Mesenchymal stem cell (in vitro differentiated cells and primary cell): ENCODE measurements around the gene ULK4.
"Not testable (repeated sequence)": the region's sequence is repeated elsewhere in the genome, so short reads cannot be mapped to it uniquely, and the experiment has no call there.

ENCODE experiments used
- DNase-seq: peaks from one replicate; pipeline ENCODE4 v3.0.0-alpha.2; 2013
- H2AFZ ChIP-seq: one replicate; pipeline ENCODE4 v1.6.1; 2013; ENCODE audit warnings: low read depth, mild to moderate bottlenecking, control low read depth, inconsistent platforms, low read length, moderate library complexity
- H2AK5ac ChIP-seq: 2 replicates; pipeline ENCODE4 v1.6.1; 2013; ENCODE audit warnings: low read length, moderate library complexity, mild to moderate bottlenecking, inconsistent platforms; ENCODE audit not compliant: severe bottlenecking
- H2BK120ac ChIP-seq: one replicate; pipeline ENCODE4 v1.6.1; 2013; ENCODE audit warnings: low read depth, mild to moderate bottlenecking, inconsistent platforms, low read length, moderate library complexity
- H2BK12ac ChIP-seq, 2 experiments: one replicate each; pipeline ENCODE4 v1.6.1; 2013; ENCODE audit warnings: inconsistent platforms in 2 of 2, low read length in 2 of 2, mild to moderate bottlenecking in 2 of 2, moderate library complexity in 2 of 2, control low read depth in 1 of 2
- H2BK15ac ChIP-seq: one replicate; pipeline ENCODE4 v1.6.1; 2013; ENCODE audit warnings: mild to moderate bottlenecking, low read depth, inconsistent platforms; ENCODE audit not compliant: poor library complexity, severe bottlenecking
- H2BK5ac ChIP-seq: 2 replicates; pipeline ENCODE4 v1.6.1; 2013; ENCODE audit warnings: low read depth, mild to moderate bottlenecking, low read length, control low read depth, inconsistent platforms; ENCODE audit not compliant: poor library complexity, severe bottlenecking
- H3K14ac ChIP-seq, 2 experiments: one replicate each; pipeline ENCODE4 v1.6.1; 2013; ENCODE audit warnings: inconsistent platforms in 2 of 2, low read length in 2 of 2, control low read depth in 1 of 2, mild to moderate bottlenecking in 1 of 2, moderate library complexity in 1 of 2
- H3K18ac ChIP-seq, 2 experiments: one replicate each; pipeline ENCODE4 v1.6.1; 2013; ENCODE audit warnings: inconsistent platforms in 2 of 2, low read length in 2 of 2, control low read depth in 1 of 2, low read depth in 1 of 2, mild to moderate bottlenecking in 1 of 2
- H3K23ac ChIP-seq, 2 experiments: one replicate each; pipeline ENCODE4 v1.6.1; 2013; ENCODE audit warnings: inconsistent platforms in 2 of 2, low read length in 2 of 2, mild to moderate bottlenecking in 2 of 2, moderate library complexity in 2 of 2, control low read depth in 1 of 2
- H3K27ac ChIP-seq: 2 replicates; pipeline ENCODE4 v1.5.1; 2013; ENCODE audit warnings: mild to moderate bottlenecking, moderate library complexity, low read length, control low read depth, inconsistent platforms; ENCODE audit not compliant: poor library complexity, severe bottlenecking
- H3K27me3 ChIP-seq, 2 experiments: 2 replicates each; pipeline versions ENCODE4 v1.6.1 to v1.7.0; 2013; ENCODE audit warnings: low read length in 2 of 2, mild to moderate bottlenecking in 2 of 2, moderate library complexity in 2 of 2, control low read depth in 1 of 2, inconsistent platforms in 1 of 2; ENCODE audit not compliant: control insufficient read depth in 1 of 2, insufficient read depth in 1 of 2
- H3K36me3 ChIP-seq, 2 experiments: 2 replicates each; pipeline versions ENCODE4 v1.6.1 to v1.7.0; 2013; ENCODE audit warnings: low read length in 2 of 2, control low read depth in 1 of 2, inconsistent platforms in 1 of 2, low read depth in 1 of 2, mild to moderate bottlenecking in 1 of 2; ENCODE audit not compliant: insufficient read depth in 2 of 2, control insufficient read depth in 1 of 2
- H3K4ac ChIP-seq, 2 experiments: one replicate each; pipeline ENCODE4 v1.6.1; 2013; ENCODE audit warnings: inconsistent platforms in 2 of 2, low read length in 2 of 2, mild to moderate bottlenecking in 2 of 2, moderate library complexity in 2 of 2, control low read depth in 1 of 2, low read depth in 1 of 2
- H3K4me1 ChIP-seq: 2 replicates; pipeline ENCODE4 v1.6.1; 2013; ENCODE audit warnings: low read depth, low read length, control low read depth; ENCODE audit not compliant: control insufficient read depth, insufficient read depth
- H3K4me2 ChIP-seq: 2 replicates; pipeline ENCODE4 v1.6.1; 2013; ENCODE audit warnings: low read length, mild to moderate bottlenecking, inconsistent platforms; ENCODE audit not compliant: poor library complexity, severe bottlenecking
- H3K4me3 ChIP-seq, 2 experiments: 2 replicates each; pipeline versions ENCODE4 v1.5.1 to v1.7.0; 2013; ENCODE audit warnings: low read length in 2 of 2, mild to moderate bottlenecking in 2 of 2, control low read depth in 1 of 2, low read depth in 1 of 2; ENCODE audit not compliant: insufficient read depth in 1 of 2
- H3K79me1 ChIP-seq: replicated peaks from 2 replicates; pipeline ENCODE4 v1.6.1; 2013; ENCODE audit warnings: mild to moderate bottlenecking, control low read depth, low read length, inconsistent platforms; ENCODE audit not compliant: poor library complexity, severe bottlenecking
- H3K9ac ChIP-seq: 2 replicates; pipeline ENCODE4 v1.7.0; 2013; ENCODE audit warnings: mild to moderate bottlenecking, low read length, moderate library complexity
- H3K9me3 ChIP-seq: 2 replicates; pipeline ENCODE4 v1.7.0; 2013; ENCODE audit warnings: mild to moderate bottlenecking, low read length; ENCODE audit not compliant: control insufficient read depth
- H4K8ac ChIP-seq: one replicate; pipeline ENCODE4 v1.6.1; 2013; ENCODE audit warnings: inconsistent platforms, mild to moderate bottlenecking, low read length, moderate library complexity
- H4K91ac ChIP-seq: one replicate; pipeline ENCODE4 v1.6.1; 2013; ENCODE audit warnings: mild to moderate bottlenecking, low read length, inconsistent platforms
- whole genome bisulfite sequencing: methylation state at CpG from one replicate; pipeline ENCODE4 v1.1.7; 2013; ENCODE audit warnings: mixed read lengths; 5-methylcytosine and 5-hydroxymethylcytosine counted together

ULK4 gene

GRCh38 chr3:41453618-41454017 is 508.3 kb downstream of the ULK4 start:
- H2BK5ac ChIP-seq, H3K79me1 ChIP-seq: not testable (repeated sequence)
- no CpG with 5 or more reads among the region's 1 CpG for WGBS

DNA sequence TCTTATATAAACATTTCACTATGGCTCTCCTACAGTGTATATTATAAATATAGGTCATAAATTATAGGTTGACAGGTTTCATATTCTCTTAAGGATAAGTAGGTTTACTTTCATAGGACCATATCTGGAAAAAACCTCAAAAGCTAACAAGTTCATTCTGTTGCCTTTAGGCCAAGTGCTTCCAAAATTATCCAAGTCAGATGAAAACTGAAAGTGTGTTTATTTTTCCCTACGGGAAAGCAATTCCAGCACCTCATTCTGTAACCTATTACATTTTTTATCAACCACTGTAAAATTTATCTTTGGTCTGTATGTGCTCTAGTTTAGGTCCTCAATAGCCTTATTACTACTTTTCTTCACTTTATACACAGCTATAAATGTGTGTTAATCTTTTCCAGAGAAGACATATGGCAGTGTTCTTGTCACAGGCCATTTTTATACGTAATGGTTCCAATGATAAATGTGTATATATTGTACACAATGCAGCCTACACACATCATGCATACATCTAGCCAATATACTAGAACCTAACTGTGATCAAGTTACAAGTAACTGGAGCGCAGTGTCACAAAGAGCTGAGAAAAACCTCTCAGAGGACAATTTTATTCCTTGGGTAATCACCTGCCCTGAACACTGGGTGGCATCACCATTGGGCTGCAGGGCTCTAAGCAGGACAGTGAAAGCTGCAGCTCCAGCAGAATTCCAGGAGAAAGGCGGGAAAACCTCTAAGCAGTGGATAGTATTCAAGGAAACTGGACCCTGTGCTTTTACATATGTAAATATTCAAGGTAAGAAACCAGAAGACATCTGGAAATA is 511.3 kb downstream of the ULK4 start:
- 96% methylated on average over 3 of the region's 4 CpGs for WGBS
- Histone ChIP-seq H3K23ac (no peak overlapping the region), H3K4me3 (no peak overlapping the region)

More at GRCh38 chr3:41453618-41454017, 508.3 kb downstream of the ULK4 start:
- H2AK5ac ChIP-seq, H4K8ac ChIP-seq, H3K36me3 ChIP-seq, H3K4ac ChIP-seq, H3K27ac ChIP-seq, H3K27me3 ChIP-seq, H4K91ac ChIP-seq, H3K9ac ChIP-seq, DNase-seq, H3K4me3 ChIP-seq, H2AFZ ChIP-seq, H2BK15ac ChIP-seq, H3K18ac ChIP-seq, H3K23ac ChIP-seq, H3K9me3 ChIP-seq, H2BK12ac ChIP-seq, H3K14ac ChIP-seq, H3K4me1 ChIP-seq, H2BK120ac ChIP-seq, H3K4me2 ChIP-seq: not testable (repeated sequence)

DNA sequence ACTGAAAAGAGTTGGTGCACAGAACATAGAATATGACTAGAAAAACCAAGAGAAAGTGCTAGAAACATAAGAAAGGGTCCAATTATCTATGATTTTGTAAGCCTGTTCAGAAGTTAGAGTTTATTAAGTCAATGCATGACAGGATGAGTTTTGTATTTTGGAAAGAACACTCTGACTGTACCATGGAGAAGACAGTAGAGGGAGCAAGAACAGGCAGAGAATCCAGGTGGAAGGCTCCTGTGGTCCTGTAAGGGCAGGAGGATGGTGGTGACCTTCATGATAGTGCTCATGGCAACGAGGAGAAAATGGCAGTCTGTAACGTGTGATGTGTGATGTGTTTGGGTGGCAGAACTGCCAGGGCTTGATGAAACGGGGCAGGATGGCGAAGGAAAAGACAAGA is 513.5 kb downstream of the ULK4 start:
- H3K23ac ChIP-seq: no peak overlapping the region
- H3K4me1 ChIP-seq: no peaks in the 10 kb centered on the region
- no peak overlapping the region for H3K4me2 ChIP-seq
- H2BK12ac ChIP-seq: no peak overlapping the region
- no peak overlapping the region for H2AFZ ChIP-seq
- H3K18ac ChIP-seq: no peak overlapping the region
- no peak overlapping the region for H3K4ac ChIP-seq
- H2BK120ac ChIP-seq: no peak overlapping the region
- H2BK5ac ChIP-seq: no peak overlapping the region
- H4K91ac ChIP-seq: no peak overlapping the region
- H2AK5ac ChIP-seq: no peak overlapping the region
- H3K27ac ChIP-seq: no peak overlapping the region
- no peak overlapping the region for H3K9ac ChIP-seq
- H3K27me3 ChIP-seq: no peaks in the 10 kb centered on the region
- no peak overlapping the region for H3K14ac ChIP-seq
- no peak overlapping the region for H4K8ac ChIP-seq
- 93% methylated on average over 4 of the region's 4 CpGs for WGBS
- peaks cover under 1% of the 10 kb centered on the region for H3K9me3 ChIP-seq
- H3K79me1 ChIP-seq: no peaks in the 10 kb centered on the region
- no peaks in the 10 kb centered on the region for H3K36me3 ChIP-seq
- H2BK15ac ChIP-seq: no peak overlapping the region
- H3K4me3 ChIP-seq: no peak overlapping the region
- DNase-seq: no peak

More for the DNA sequence above, 511.3 kb downstream of the ULK4 start:
- H3K9ac ChIP-seq: no peak overlapping the region
- H4K91ac ChIP-seq: no peak overlapping the region
- no peaks in the 10 kb centered on the region for H3K36me3 ChIP-seq
- H2BK5ac ChIP-seq: no peak overlapping the region
- H3K18ac ChIP-seq: no peak overlapping the region
- no peak overlapping the region for H2BK12ac ChIP-seq
- DNase-seq: no peak
- H3K27me3 ChIP-seq: no peaks in the 10 kb centered on the region
- H4K8ac ChIP-seq: no peak overlapping the region
- H3K14ac ChIP-seq: no peak overlapping the region
- H3K27ac ChIP-seq: no peak overlapping the region
- no peaks in the 10 kb centered on the region for H3K79me1 ChIP-seq
- no peak overlapping the region for H3K4ac ChIP-seq
- H2BK15ac ChIP-seq: no peak overlapping the region
- no peak overlapping the region for H2AK5ac ChIP-seq
- no peak overlapping the region for H2BK120ac ChIP-seq
- H3K9me3 ChIP-seq: peaks cover 3% of the 10 kb centered on the region
- no peak overlapping the region for H3K4me2 ChIP-seq
- no peaks in the 10 kb centered on the region for H3K4me1 ChIP-seq
- no peak overlapping the region for H2AFZ ChIP-seq

GRCh38 chr3:41447701-41448100 is 514.2 kb downstream of the ULK4 start:
- Histone ChIP-seq H3K18ac (no peak overlapping the region), H4K91ac (no peak overlapping the region), H3K4ac (no peak overlapping the region), H3K4me2 (no peak overlapping the region), H3K36me3 (no peaks in the 10 kb centered on the region), H3K23ac (no peak overlapping the region), H3K14ac (no peak overlapping the region), H2BK5ac (no peak overlapping the region), H2AFZ (no peak overlapping the region), H2BK120ac (no peak overlapping the region), H3K27ac (no peak overlapping the region), H2BK12ac (no peak overlapping the region), H3K4me3 (no peak overlapping the region), H4K8ac (no peak overlapping the region), H2BK15ac (no peak overlapping the region), H3K27me3 (no peaks in the 10 kb centered on the region), H3K9ac (no peak overlapping the region), H3K4me1 (no peaks in the 10 kb centered on the region), H3K79me1 (no peaks in the 10 kb centered on the region), H3K9me3 (no peaks in the 10 kb centered on the region), H2AK5ac (no peak overlapping the region)
- no peak for DNase-seq
- WGBS: over 99% methylated on average over 4 of the region's 4 CpGs
